Globus pallidus (tissue), 1 donor: ENCODE data around the gene TRAFD1.
"Not testable (repeated sequence)": the region's sequence is repeated elsewhere in the genome, so short reads cannot be mapped to it uniquely, and the experiment has no call there.

ENCODE experiments used
- DNase-seq: peaks from one replicate; pipeline ENCODE4 v3.0.0-alpha.2; 2015; ENCODE audit warnings: low spot score

The TRAFD1 gene

DNA sequence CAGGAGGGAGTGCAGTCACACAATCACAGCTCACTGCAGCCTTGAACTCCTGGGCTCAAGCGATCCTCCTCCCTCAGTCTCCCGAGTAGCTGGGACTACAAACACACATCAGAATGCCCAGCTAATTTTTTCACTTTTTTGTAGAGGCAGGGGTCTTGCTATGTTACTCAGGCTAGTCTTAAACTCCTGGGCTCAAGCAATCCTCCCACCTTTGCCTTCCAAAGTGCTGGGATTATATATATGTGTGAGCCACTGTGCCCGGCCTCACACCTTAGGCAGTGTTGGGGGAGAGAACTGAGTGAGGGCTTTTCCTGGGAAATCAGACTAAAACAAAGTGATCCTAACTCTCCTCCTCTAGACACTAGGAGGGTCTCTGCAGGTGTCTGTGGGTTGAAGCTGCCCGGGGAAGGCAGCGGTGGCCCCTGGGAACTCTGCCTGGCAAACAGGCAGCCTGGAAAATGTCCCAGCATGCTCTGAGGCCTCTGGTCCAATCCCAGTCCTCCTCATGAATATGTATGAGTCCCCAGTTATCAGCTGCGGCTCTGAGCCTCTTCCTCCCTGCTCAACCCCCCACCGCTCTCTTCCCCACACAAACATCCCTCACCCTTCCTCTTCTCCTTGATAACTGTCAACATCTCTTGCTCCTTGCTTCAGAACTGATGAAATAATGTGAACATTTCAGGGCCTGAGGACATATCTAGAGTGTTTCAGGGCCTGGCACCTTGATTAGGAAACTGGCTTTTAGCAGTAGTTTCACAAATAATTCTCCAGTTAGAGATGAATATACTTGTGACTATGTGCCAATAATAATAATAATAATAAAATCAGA, 8.9 kb upstream of the TRAFD1 start:
- DNase-seq, result peak; percentile 96

DNA sequence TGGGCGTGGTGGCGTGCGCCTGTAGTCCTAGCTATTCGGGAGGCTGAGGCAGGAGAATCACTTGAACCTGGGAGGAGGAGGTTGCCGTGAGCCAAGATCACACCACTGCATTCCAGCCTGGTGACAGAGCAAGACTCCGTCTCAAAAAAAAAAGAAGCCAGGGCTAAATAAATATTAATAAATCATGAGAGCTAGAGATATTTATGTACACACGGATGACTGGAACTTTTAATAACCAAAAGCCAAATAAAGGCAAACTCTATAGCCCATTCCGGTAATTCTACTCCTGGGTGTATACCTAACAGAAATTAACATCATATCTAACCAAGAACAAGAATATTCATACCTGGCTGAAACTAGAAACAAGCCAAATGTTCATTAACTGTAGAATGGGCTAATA, 7.7 kb upstream of the TRAFD1 start:
- no peak for DNase-seq

DNA sequence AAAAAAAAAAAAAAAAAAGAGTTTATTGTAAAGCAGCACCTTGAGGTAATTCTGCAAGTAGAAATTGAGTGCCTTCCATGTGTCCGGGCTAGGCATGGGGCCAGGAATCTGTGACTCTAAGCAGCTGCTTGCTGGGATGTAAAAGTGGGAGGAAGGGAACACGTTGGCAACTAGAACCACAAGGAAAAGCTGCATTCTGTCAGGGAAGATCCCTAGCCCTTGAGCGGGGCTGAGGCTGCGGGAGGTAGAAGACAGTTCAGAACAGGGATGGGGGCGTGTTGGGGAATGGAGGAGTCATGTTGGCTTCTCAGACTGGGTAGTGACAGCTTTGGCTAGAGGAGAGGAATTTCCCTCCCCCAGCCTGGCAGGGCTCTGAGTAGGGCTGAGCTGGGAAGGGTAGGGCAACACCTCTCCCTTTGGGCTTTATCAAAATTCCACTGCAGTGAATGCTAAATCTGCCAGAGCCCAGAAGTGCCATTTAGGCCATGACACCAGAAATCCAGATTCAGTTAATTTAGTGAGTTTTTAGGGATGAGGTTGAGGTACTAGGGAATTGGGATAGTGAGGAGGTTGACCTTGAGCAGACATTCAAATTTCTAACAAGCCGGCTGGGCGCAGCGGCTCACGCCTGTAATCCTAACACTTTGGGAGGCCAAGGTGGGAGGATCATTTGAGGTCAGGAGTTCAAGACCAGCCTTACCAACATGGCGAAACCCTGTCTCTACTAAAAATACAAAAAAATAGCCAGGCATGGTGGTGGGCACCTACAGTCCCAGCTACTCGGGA, 3.4 kb upstream of the TRAFD1 start:
- peak; percentile 41 for DNase-seq

DNA sequence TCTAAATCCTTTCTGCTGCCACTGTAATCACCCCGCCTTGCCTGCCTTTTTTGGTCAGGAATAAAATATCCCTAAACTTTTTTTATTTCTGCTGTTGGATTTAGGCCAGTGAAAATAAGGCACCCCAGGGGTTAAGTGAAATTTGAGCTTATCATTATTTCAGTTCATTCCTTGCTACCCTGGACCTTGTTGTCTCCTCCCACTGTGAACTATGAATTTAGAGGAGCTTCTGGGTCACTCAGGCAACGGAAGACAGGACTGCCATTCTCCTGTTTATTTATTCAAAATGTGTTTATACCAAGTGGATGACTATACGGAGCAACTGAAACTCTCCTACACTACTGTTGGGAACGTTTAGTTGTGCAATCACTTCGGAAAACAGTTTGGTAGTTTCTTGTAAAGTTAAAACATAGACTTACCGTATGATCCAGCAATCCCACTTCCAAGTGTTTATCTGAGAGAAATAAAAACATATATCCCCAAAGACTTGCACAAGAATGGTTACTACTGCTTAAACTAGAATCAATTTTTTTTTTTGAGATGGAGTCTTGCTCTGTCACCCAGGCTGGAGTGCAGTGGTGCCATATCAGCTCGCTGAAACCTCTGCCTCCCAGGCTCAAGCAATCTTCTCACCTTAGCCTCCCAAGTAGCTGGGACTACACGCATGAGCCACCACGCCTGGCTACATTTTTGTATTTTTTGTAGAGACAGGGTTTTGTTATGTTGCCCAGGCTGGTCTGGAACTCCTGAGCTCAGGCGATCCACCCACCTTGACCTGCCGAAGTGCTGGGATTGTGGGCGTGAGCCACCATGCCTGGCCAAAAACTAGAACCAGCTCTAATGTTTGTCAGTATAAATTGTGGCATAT, 2.3 kb upstream of the TRAFD1 start:
- DNase-seq, result no peak

DNA sequence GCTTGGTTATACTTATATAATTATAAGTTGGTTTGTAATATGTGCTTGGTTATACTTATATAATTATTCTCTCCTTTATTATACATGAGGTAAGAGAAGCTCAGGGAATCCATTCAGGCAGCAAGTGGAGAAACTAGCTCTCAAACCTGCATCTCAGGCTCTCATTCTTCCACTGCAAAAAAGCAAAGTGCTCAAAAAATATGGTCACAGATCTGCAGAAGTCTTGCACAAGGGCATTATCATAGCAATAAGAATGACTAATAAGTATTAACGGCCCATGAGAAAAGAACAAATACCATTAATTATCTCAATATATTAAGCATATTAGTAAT, 476 bp upstream of the TRAFD1 start:
- DNase-seq, result no peak

DNA sequence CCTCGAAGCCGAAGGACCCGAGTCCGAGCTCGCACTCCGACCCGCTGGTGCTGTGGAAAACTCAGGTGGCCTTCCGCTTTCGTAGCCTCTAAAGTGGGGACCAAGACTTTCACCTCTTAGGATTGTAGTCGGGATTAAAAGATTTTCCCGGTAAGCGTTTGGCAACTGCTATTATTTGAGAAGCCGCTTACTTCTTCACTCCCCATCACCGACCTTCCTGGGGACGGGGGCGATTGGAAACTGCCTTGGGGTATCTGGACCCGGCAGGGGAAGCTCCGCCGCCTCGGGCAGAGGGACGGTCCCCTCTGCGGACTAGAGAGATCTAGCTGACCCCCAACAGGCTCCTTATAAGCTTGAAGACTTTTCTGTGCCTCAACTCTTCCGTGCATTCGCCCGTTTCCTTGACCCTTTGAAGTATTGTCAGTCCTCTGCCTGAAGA, 659 bp downstream of the TRAFD1 start:
- DNase-seq, result no peak

DNA sequence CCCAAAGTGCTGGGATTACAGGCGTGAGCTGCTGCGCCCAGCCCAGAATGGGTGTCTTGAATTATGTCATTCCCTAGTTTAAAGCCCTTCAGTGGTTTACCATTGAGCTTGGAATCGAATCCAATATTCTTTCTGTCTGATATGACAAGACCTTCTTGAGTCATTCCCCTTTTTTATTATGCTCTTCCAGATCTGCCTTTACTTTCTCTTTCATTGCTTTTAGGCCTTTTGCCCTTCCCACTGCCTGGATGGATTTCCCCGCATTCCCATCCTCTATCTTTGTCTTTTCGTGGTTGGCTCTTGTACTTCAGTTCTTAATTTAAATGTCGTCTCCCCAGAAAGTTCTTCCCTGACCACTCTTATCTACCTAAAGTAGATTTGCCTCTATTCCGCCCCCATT, 1.6 kb downstream of the TRAFD1 start:
- no peak for DNase-seq

DNA sequence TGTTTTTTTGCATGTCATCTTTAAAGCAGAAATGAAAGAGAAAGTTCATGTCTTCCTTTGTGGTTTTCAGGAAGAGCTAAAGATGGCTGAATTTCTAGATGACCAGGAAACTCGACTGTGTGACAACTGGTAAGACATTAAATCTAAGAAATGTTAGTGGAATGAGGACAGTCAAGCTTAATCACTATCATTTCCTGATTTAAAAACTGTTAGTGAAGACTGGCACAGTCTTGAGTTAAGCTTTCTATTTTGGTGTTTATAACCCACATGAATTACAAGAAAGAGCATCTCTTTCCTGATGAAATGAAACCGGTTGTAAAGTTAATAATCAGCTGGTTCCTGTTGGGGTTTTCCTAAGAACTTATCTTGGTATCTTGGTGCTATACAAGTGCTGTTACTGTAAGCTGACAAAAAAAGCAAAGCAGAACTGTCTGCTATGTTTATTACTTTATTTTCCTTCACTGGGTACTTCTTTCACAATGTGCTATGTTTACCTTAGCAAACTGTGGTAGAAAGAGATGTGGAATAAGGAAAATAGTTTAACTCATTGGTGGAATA, 5.2 kb downstream of the TRAFD1 start:
- DNase-seq, result peak; percentile 32

DNA sequence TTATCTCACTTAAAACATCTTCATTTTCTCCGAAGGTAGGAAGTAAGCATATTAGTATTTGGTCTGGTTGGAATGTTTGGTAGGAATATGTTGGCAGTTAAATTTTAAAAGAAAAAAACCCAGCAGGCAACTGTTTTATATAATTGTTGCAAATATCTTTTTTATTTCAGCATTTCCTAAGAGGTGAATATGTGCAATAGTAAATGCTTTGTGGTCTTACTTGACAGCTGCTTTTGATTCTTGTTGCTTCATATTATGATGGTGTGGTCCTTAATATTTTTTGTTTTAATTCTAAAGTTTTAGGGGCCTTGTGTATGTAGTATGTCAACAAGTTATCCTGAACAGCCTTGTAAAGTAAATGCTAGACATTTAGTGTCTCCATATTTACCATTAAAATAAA, 6.3 kb downstream of the TRAFD1 start:
- DNase-seq, result no peak

DNA sequence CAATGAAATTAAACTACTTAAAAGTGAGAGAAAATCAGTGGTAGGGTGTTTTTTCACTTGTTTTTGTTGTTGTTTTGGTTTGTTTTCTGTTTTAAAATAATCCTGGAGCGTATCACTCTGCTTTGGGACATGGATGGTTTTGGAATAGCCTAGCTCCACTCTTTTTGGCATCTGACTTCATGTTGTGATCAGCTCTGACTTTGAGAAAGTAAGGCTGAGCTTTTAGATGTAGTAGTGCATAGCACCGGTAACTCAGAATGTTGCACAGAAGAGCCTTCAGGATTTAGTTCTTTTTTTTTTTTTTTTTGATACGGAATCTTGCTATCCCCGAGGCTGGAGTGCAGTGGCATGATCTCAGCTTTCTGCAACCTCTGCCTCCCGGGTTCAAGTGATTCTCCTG, 8.1 kb downstream of the TRAFD1 start:
- DNase-seq, result no peak

DNA sequence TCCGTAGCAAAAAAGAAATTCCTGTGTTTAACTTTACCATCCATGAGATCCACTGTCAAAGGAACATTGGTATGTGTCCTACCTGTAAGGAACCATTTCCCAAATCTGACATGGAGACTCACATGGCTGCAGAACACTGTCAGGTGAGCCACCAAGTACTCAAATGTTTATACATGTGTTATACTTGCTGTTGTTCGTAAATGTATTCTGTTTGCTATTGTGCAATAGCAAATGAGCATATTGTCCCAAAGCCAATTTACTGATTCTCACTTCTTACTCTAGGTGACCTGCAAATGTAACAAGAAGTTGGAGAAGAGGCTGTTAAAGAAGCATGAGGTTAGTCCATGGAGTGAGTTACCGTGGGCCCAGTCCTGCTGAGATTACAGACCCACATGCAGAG, 9.4 kb downstream of the TRAFD1 start:
- DNase-seq, result no peak

DNA sequence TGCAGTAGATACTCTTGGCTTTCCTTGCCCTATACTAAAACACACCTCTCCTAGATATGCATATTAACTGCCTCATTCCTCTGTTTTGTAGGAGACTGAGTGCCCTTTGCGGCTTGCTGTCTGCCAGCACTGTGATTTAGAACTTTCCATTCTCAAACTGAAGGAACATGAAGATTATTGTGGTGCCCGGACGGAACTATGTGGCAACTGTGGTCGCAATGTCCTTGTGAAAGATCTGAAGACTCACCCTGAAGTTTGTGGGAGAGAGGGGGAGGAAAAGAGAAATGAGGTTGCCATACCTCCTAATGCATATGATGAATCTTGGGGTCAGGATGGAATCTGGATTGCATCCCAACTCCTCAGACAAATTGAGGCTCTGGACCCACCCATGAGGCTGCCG, 15.4 kb downstream of the TRAFD1 start:
- DNase-seq, result no peak

DNA sequence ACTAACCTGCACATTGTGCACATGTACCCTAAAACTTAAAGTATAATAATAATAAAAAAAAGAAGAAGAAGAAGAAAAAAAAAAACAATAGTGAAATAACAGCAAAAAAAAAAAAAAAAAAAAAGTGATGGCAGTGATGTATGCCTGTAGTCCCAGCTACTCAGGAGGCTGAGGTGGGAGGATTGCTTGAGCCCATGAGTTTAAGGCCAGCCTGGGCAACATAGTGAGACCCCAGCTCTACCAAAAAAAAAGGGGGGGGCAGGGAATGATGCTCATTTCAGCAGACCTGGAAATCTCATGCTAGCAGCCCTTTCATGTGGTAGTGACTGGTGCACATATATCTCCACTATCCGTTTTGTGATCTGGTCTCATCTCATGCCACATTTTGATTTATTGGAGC, 20.8 kb downstream of the TRAFD1 start:
- DNase-seq, result no peak

DNA sequence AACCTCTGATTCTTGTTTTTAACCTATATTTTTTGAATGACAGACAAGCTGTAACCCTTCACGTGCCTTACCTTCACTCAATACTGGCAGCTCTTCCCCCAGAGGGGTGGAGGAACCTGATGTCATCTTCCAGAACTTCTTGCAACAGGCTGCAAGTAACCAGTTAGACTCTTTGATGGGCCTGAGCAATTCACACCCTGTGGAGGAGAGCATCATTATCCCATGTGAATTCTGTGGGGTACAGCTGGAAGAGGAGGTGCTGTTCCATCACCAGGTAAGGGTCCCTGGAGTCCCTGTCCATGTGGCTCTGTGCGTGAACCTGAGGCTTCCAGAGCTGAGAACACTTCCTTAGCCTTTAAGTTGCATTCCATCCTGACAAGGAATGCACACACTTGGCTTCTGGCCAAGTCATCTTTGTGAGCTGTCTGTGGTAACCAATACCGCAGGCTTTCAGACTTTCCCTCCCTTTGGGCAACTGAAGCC, 22.7 kb downstream of the TRAFD1 start:
- no peak for DNase-seq

DNA sequence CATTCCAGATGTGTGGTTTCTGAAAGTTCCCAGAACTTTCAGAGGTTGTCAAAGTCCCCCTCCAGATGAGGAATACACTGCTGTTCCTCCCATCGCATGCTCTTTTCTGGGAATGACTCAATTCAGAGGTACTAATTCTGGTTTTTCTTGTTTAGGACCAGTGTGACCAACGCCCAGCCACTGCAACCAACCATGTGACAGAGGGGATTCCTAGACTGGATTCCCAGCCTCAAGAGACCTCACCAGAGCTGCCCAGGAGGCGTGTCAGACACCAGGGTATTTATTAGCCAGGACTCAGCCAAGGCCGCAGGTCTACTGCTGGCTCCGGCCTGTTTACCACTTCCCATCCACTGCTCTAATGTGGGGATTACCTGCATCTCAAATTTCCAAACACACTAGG, 24.2 kb downstream of the TRAFD1 start:
- no peak for DNase-seq

DNA sequence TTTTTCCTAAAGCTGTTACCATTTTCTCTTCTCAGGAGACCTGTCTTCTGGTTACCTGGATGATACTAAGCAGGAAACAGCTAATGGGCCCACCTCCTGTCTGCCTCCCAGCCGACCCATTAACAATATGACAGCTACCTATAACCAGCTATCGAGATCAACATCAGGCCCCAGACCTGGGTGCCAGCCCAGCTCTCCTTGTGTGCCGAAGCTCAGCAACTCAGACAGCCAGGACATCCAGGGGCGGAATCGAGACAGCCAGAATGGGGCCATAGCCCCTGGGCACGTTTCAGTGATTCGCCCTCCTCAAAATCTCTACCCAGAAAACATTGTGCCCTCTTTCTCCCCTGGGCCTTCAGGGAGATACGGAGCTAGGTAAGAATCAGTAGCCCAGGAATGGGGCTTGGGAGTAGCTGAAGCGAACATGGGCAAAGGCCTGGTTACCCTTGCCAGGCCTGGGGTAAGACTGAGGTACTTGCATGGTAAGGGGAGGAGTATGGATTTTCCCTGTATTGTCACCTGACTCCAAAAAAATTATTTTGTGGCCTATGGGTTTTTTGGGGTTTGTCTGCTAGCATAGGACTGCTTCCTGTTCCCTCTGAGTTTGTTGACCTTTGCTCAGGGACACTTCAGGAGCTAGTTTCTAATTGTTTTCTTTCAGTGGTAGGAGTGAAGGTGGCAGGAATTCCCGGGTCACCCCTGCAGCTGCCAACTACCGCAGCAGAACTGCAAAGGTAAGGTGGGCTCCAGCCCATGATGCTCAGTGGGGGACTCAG, 26.6 kb downstream of the TRAFD1 start:
- DNase-seq, result no peak

DNA sequence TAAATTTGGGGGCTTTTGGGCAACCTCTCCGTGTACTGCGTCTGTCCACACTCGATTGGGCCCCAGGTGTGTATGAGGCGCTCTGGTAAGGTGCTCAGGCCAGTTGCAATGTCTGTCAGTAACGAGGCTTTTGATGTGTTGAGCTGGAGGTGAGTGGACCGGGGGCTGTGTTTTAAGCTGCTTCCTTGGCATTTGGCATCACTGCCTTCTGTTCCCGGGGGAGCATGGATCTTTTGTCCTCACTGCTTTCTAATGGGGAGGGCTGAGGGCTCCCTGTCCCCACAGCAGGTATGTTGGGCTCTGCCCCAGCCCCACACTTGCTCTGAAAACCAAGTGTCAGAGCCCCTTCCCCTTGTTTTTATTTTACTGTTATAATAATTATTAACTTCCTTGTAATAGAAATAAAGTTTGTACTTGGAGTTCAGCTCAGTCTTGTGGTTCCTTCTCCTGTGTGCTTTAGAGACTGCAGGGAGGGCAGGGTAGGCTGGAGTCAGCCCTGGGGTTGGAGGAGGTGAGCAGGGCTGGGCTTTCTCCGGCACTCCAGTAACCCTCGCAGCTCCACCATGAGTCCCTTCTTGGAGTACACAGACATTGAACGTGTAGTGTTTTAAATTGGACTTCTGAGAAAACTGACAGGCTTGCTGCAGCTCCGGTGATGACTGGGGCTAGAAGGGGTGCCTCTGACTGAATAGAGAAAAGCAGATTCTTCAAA, 28.0 kb downstream of the TRAFD1 start:
- no peak for DNase-seq

DNA sequence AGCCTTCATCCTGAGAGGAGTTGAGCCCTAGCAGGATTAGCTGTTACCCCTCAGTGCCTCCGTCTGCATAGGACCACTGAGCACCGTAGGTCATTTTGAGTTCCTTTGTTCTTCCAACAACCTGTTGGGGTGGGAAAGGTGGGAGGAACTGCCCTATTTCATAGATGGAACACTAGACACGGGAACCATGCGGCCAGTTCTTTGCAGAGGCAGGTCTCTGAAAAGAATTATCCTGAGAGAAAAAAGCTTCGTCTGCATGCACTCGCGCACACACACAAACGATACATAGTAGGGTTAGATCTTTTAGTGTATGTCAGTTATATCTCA, 28.5 kb downstream of the TRAFD1 start:
- DNase-seq, result no peak

DNA sequence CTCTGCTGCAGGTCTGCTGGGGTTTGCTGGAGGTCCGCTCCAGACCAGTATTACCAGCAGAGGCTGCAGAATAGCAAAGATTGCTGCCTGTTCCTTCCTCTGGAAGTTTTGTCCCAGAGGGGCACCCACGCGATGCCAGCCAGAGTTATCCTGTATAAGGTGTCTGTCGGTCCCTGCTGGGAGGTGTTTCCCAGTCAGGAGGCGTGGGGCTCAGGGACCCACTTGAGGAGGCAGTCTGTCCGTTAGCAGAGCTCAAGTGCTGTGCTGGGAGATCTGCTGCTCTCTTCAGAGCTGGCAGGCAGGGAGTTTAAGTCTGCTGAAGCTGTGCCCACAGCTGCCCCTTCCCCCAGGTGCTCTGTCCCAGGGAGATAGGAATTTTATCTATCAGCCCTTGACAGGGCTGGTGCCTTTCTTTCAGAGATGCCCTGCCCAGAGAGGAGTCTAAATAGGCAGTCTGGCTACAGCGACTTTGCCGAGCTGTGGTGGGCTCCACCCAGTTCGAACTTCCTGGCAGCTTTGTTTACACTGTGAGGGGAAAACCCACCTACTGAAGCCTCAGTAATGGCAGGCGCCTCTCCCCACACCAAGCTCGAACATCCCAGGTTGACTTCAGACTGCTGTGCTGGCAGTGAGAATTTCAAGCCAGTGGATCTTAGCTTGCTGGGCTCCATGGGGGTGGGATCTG, 33.2 kb downstream of the TRAFD1 start:
- DNase-seq, result not testable (repeated sequence)

DNA sequence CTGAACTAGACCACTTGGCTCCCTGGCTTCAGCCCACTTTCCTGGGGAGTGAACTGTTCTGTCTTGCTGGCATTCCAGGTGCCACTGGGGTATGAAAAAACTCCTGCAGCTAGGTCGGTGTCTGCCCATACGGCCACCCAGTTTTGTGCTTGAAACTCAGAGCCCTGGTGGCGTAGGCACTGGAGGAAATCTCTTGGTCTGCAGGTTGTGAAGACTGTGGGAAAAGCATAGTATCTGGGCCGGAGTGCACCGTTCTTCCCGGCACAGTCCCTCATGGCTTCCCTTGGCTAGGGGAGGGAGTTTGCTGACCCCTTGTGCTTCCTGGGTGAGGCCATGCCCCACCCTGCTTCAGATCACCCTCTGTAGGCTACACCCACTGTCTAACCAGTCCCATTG, 33.8 kb downstream of the TRAFD1 start:
- no peak for DNase-seq
